ENCODE measurements around the gene MIEF2.

Gene MIEF2

DNA sequence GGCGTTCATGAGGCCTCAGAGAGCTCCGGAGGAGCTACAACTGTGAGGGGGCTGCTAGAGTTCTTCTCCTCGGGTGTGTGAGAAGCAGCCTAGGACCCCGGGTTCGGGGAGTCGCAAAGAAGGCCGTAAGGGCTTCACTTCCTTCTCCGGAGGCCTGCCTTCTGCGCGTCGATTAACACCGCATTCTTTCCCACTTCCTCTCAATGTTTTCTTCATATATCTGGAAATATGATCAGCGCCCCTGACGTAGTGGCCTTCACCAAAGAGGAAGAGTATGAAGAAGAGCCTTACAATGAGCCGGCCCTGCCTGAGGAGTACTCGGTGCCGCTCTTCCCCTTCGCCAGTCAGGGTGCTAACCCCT, 55.1 kb downstream of the MIEF2 start:
- TF ChIP-seq EZH2 (IDR thresholded peaks at IDR 0.05; ENCODE audit: borderline replicate concordance, low read length) = no peak
- H3K4me2 ChIP-seq (ENCODE audit: low read length) = peak overlapping the region; percentile 100
- H2AFZ ChIP-seq (ENCODE audit: low read length) = no peak overlapping the region
- H3K9me3 ChIP-seq (ENCODE audit: low read length) = no peaks in the 10 kb centered on the region
- H4K20me1 ChIP-seq (ENCODE audit: insufficient read depth, low read length) = no peaks in the 10 kb centered on the region
- H3K27me3 ChIP-seq (ENCODE audit: insufficient read depth, low read length) = no peaks in the 10 kb centered on the region
- no peaks in the 10 kb centered on the region for H3F3A ChIP-seq (ENCODE audit: insufficient read depth, low read length)
- H3K27ac ChIP-seq (ENCODE audit: low read depth, low read length, poor library complexity, severe bottlenecking) = peak overlapping the region; percentile 82
- H3K36me3 ChIP-seq (ENCODE audit: insufficient read depth, low read length) = peaks cover 56% of the 10 kb centered on the region
- H3K4me1 ChIP-seq (ENCODE audit: insufficient read depth, low read length, severe bottlenecking) = peaks cover 72% of the 10 kb centered on the region
- no peaks in the 10 kb centered on the region for H3K9me2 ChIP-seq (ENCODE audit: low read depth, low read length)
- H3K79me2 ChIP-seq (ENCODE audit: insufficient read depth, low read length) = peaks cover 53% of the 10 kb centered on the region
- H3K4me3 ChIP-seq (ENCODE audit: low read depth, low read length, poor library complexity, severe bottlenecking) = peak overlapping the region; percentile 75
- peak overlapping the region; percentile 82 for H3K9ac ChIP-seq (ENCODE audit: low read length)

- Histone ChIP-seq H3K27ac (ENCODE audit: low read depth, low read length, poor library complexity, severe bottlenecking) (no peak overlapping the region), H3K4me3 (ENCODE audit: low read depth, low read length, poor library complexity, severe bottlenecking) (peak overlapping the region; percentile 75), H3K9me3 (ENCODE audit: low read length) (no peaks in the 10 kb centered on the region), H2AFZ (ENCODE audit: low read length) (no peak overlapping the region), H3K9ac (ENCODE audit: low read length) (peak overlapping the region; percentile 82), H4K20me1 (ENCODE audit: insufficient read depth, low read length) (no peaks in the 10 kb centered on the region), H3F3A (ENCODE audit: insufficient read depth, low read length) (no peaks in the 10 kb centered on the region), H3K4me2 (ENCODE audit: low read length) (peak overlapping the region; percentile 100), H3K36me3 (ENCODE audit: insufficient read depth, low read length) (peaks cover 57% of the 10 kb centered on the region), H3K9me2 (ENCODE audit: low read depth, low read length) (no peaks in the 10 kb centered on the region), H3K4me1 (ENCODE audit: insufficient read depth, low read length, severe bottlenecking) (peaks cover 77% of the 10 kb centered on the region), H3K79me2 (ENCODE audit: insufficient read depth, low read length) (peaks cover 50% of the 10 kb centered on the region), H3K27me3 (ENCODE audit: insufficient read depth, low read length) (no peaks in the 10 kb centered on the region)
- TF ChIP-seq, protein P1, sequence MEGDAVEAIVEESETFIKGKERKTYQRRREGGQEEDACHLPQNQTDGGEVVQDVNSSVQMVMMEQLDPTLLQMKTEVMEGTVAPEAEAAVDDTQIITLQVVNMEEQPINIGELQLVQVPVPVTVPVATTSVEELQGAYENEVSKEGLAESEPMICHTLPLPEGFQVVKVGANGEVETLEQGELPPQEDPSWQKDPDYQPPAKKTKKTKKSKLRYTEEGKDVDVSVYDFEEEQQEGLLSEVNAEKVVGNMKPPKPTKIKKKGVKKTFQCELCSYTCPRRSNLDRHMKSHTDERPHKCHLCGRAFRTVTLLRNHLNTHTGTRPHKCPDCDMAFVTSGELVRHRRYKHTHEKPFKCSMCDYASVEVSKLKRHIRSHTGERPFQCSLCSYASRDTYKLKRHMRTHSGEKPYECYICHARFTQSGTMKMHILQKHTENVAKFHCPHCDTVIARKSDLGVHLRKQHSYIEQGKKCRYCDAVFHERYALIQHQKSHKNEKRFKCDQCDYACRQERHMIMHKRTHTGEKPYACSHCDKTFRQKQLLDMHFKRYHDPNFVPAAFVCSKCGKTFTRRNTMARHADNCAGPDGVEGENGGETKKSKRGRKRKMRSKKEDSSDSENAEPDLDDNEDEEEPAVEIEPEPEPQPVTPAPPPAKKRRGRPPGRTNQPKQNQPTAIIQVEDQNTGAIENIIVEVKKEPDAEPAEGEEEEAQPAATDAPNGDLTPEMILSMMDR (IDR thresholded peaks at IDR 0.05; ENCODE audit: low read length) = no peak
- TF ChIP-seq EZH2 (IDR thresholded peaks at IDR 0.05; ENCODE audit: borderline replicate concordance, low read length) = no peak
Observed at GRCh38 chr17:18315961-18316360, 55.5 kb downstream of the MIEF2 start.

Measured in OCI-LY1 (cell line).